GM12872 (cell line): ENCODE measurements around the gene NECTIN2.

Experiments used
- TF ChIP-seq, protein P1 (sequence below): IDR thresholded peaks from 3 replicates; pipeline ENCODE4 v1.5.1; 2011; ENCODE audit warnings: low read depth, mild to moderate bottlenecking, low read length, moderate library complexity; ENCODE audit not compliant: insufficient read depth

Gene NECTIN2

DNA sequence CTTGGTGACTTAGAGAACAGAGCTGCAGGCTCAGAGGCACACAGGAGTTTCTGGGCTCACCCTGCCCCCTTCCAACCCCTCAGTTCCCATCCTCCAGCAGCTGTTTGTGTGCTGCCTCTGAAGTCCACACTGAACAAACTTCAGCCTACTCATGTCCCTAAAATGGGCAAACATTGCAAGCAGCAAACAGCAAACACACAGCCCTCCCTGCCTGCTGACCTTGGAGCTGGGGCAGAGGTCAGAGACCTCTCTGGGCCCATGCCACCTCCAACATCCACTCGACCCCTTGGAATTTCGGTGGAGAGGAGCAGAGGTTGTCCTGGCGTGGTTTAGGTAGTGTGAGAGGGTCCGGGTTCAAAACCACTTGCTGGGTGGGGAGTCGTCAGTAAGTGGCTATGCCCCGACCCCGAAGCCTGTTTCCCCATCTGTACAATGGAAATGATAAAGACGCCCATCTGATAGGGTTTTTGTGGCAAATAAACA is 78.2 kb downstream of the NECTIN2 start:
- TF ChIP-seq, protein P1, sequence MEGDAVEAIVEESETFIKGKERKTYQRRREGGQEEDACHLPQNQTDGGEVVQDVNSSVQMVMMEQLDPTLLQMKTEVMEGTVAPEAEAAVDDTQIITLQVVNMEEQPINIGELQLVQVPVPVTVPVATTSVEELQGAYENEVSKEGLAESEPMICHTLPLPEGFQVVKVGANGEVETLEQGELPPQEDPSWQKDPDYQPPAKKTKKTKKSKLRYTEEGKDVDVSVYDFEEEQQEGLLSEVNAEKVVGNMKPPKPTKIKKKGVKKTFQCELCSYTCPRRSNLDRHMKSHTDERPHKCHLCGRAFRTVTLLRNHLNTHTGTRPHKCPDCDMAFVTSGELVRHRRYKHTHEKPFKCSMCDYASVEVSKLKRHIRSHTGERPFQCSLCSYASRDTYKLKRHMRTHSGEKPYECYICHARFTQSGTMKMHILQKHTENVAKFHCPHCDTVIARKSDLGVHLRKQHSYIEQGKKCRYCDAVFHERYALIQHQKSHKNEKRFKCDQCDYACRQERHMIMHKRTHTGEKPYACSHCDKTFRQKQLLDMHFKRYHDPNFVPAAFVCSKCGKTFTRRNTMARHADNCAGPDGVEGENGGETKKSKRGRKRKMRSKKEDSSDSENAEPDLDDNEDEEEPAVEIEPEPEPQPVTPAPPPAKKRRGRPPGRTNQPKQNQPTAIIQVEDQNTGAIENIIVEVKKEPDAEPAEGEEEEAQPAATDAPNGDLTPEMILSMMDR, result no peak

DNA sequence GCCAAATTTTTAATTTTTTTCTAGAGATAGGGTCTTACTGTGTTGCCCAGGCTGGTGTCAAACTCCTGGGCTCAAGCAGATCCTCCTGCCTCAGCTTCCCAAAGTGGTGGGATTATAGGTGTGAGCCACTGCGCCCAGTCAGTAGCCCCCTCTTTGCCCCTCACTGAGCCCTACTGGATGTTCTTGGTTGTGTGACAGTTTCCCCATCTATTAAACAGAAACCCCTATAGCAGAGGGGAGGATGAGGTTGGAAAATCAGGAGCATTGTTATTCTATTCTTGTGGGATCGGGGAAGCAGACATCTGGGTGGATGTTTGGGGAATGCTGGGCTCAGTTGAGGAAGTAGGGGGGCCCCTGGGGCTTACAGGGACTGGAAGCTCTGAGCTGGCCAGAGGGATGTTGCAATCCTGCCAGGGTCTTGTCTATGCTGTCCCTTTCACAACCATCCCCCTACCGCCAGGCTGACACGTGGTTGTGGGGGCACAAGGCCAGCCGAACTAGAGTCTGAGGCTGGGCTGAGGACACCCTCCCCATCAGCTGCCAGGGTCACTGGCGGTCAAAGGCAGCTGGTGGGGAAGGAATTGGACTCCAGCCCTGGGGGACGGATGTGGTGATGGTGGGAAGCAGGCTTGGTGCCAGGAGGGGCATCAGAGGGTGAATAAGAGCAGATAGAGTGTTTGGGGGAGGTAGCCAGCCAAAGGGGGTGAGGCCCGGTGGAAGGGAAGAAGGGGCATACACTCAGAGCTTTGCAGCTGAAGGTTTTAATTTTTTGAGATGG is 79.2 kb downstream of the NECTIN2 start:
- TF ChIP-seq, protein P1, result no peak

DNA sequence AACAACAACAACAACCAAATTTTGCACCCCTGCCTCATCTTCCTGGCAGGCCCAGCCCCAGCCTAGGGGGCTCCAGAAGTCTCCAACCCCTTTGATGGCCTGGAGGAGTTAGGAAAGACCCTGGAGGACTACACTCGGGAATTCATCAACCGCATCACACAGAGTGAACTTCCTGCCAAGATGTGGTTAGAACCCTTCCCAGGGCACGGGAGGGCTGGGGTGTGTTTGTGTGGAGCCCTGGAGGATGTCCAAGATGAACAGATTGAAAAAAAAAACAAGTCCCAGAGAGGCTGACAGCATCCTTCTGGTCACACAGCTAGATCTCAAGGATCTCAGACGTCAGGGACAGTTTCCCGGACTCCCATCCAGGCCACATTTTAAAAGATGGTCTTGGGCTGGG is 81.6 kb downstream of the NECTIN2 start:
- TF ChIP-seq, protein P1, result no peak

DNA sequence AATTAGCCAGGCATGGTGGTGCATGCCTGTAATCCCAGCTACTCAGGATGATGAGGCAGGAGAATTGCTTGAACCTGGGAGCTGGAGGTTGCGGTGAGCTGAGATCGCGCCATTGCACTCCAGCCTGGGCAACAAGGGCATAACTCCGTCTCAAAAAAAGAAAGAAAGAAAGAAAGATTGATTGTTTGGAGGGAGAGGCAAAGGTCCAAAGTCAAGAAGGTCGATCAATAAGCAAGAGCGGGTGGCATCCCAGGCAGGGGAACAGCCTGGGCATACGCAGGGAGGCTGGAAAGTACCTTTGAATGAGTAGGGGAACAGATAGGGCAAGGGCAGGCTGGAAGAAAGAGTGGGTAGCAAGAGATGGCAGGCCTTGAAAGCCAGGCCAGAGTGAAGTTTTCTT is 84.0 kb downstream of the NECTIN2 start:
- TF ChIP-seq, protein P1, result no peak

DNA sequence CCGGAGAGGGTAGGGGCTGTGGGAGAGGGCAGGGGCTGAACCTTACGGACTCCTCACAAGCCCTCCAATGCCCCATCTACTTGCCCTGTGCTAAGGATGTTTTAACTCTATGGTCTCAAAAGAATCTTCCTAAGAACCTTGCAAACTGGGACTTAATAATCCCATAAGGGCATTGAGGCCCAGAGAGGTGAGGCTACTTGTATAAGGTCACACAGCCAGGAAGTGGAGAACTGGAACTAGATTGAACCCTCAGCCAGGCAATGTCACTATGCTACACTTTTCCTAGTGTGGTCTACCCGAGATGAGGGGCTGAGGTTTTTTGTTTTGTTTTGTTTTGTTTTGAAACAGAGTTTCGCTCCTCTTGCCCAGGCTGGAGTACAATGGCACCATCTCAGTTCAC is 85.4 kb downstream of the NECTIN2 start:
- TF ChIP-seq, protein P1, result no peak
